ENCODE data around the gene CCDC146.
"Not testable (repeated sequence)": the region's sequence is repeated elsewhere in the genome, so short reads cannot be mapped to it uniquely, and the experiment has no call there.

The CCDC146 gene

DNA sequence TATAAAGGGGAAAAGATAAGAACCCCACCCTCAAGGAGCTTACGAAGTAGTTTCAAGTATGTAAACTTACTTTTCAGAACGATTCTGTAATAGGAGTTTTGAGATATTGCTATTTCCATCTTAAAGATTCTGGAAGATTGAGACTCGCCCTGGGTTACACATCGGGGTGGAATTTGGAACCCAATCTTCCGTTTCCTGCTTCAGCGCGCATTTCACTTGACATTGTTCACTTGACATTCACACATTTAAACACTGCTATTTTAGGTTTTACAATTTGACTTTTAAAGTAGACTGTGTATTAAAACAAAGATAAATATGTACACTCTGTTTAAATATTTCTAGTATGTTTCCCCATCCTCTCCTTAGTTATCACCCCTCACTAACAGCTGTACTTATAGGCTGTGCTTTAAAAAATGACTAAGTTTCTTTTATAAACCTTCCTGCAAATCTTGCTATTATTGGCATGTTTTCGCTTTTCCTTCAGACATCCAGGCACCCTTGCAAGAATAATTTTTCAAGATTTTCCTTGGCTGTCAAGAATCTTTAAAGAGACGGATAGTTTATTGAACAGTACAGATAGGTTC, 55.0 kb downstream of the CCDC146 start:
- not testable (repeated sequence) for H3K4me3 ChIP-seq (ENCODE audit: low read depth in 1 of 2, low read length in 2 of 2); H3K27ac ChIP-seq (ENCODE audit: low read depth, low read length); H3K9me3 ChIP-seq (ENCODE audit: control insufficient read depth in 1 of 2, low read length in 2 of 2); H3K36me3 ChIP-seq (ENCODE audit: control insufficient read depth in 1 of 2, insufficient read depth in 2 of 2, low read length in 2 of 2); H3K9ac ChIP-seq (ENCODE audit: low read depth in 1 of 2, low read length in 2 of 2); H3K27me3 ChIP-seq (ENCODE audit: control insufficient read depth in 1 of 2, insufficient read depth in 2 of 2, low read length in 2 of 2)
- peaks cover 3 to 14% of the 10 kb centered on the region in 2 donors for H3K4me1 ChIP-seq (ENCODE audit: control insufficient read depth in 1 of 2, insufficient read depth in 2 of 2, low read length in 2 of 2)

DNA sequence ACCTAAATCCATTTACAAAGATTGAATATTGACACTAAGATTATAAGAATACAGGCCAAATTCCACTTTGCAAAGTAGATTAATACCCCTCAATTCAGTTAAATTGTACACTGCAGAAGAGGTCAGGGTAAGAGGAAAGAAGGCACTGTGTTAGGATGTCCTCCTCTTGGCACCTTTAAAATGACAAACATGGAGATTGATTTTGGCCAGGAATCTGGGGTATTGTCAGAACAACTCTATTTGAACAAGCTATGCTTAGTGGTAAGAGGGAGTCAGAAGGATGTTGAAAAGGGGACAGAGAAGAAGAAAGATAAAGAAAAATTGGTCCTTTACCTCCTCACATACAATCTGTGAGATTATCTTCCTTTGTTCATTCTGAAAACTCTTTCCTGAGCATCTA, 55.6 kb downstream of the CCDC146 start:
- H3K4me3 ChIP-seq (ENCODE audit: low read depth in 1 of 2, low read length in 2 of 2); H3K9ac ChIP-seq (ENCODE audit: low read depth in 1 of 2, low read length in 2 of 2); H3K27me3 ChIP-seq (ENCODE audit: control insufficient read depth in 1 of 2, insufficient read depth in 2 of 2, low read length in 2 of 2); H3K9me3 ChIP-seq (ENCODE audit: control insufficient read depth in 1 of 2, low read length in 2 of 2); H3K36me3 ChIP-seq (ENCODE audit: control insufficient read depth in 1 of 2, insufficient read depth in 2 of 2, low read length in 2 of 2); H3K27ac ChIP-seq (ENCODE audit: low read depth, low read length): not testable (repeated sequence)
- H3K4me1 ChIP-seq (ENCODE audit: control insufficient read depth in 1 of 2, insufficient read depth in 2 of 2, low read length in 2 of 2), result peaks cover 3 to 15% of the 10 kb centered on the region in 2 donors

DNA sequence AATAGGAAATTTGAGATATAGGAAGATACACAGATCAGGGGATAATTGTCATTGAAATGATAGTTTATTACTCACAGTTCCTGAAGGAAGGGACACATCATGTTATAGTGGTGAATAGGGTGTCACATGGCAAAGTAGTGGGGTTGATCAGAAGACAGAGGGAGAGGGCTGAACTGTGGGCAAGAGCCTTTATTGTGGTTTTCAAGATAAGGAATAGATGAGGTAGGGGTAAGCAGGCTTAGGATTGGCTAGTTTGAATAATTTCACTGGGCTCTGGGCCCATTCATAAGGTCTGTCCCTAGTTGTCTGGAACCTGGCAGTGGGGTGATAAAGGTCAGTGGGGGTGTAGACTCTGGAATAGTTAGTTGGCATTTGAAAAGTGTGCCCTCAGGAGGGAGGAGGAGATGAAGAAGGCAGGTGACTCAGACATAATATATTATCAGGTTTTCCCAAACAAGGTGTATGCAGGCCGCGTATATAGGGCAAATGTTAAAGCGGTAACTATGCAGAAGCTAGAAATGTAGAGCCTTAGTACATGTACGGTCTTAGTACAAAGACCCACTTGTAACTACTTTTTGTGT, 58.7 kb downstream of the CCDC146 start:
- no peak overlapping the region for H3K9ac ChIP-seq (ENCODE audit: low read depth in 1 of 2, low read length in 2 of 2)
- H3K4me1 ChIP-seq (ENCODE audit: control insufficient read depth in 1 of 2, insufficient read depth in 2 of 2, low read length in 2 of 2), result peaks cover 3 to 20% of the 10 kb centered on the region in 2 donors
- no peaks in the 10 kb centered on the region for H3K27me3 ChIP-seq (ENCODE audit: control insufficient read depth in 1 of 2, insufficient read depth in 2 of 2, low read length in 2 of 2)
- H3K36me3 ChIP-seq (ENCODE audit: control insufficient read depth in 1 of 2, insufficient read depth in 2 of 2, low read length in 2 of 2), result no peaks in the 10 kb centered on the region
- H3K9me3 ChIP-seq (ENCODE audit: control insufficient read depth in 1 of 2, low read length in 2 of 2), result no peaks in the 10 kb centered on the region
- no peak overlapping the region for H3K4me3 ChIP-seq (ENCODE audit: low read depth in 1 of 2, low read length in 2 of 2)
- H3K27ac ChIP-seq (ENCODE audit: low read depth, low read length), result no peak overlapping the region

DNA sequence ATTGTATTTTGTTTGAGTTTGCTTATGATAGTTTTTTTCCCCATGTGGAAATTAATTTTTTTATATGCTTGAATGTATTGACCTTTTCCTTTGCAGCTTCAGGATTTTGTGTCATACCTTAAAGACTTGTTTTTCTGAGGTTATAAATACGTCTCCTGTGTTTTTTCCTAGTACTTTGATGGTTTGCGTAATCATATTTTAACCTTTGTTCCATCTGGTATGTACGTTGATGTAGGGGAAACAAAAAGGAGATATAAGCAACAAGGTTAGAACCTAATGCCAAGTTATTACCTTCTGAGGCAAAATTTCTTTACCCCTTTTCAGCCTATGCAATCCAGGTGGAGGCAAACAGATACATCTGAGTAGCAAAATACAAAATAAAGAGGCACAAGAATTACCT, 59.3 kb downstream of the CCDC146 start:
- no peak overlapping the region for H3K9ac ChIP-seq (ENCODE audit: low read depth in 1 of 2, low read length in 2 of 2)
- H3K27me3 ChIP-seq (ENCODE audit: control insufficient read depth in 1 of 2, insufficient read depth in 2 of 2, low read length in 2 of 2), result no peaks in the 10 kb centered on the region
- no peak overlapping the region for H3K4me3 ChIP-seq (ENCODE audit: low read depth in 1 of 2, low read length in 2 of 2)
- H3K9me3 ChIP-seq (ENCODE audit: control insufficient read depth in 1 of 2, low read length in 2 of 2), result no peaks in the 10 kb centered on the region
- peaks cover 3 to 20% of the 10 kb centered on the region in 2 donors for H3K4me1 ChIP-seq (ENCODE audit: control insufficient read depth in 1 of 2, insufficient read depth in 2 of 2, low read length in 2 of 2)
- no peaks in the 10 kb centered on the region for H3K36me3 ChIP-seq (ENCODE audit: control insufficient read depth in 1 of 2, insufficient read depth in 2 of 2, low read length in 2 of 2)
- no peak overlapping the region for H3K27ac ChIP-seq (ENCODE audit: low read depth, low read length)

DNA sequence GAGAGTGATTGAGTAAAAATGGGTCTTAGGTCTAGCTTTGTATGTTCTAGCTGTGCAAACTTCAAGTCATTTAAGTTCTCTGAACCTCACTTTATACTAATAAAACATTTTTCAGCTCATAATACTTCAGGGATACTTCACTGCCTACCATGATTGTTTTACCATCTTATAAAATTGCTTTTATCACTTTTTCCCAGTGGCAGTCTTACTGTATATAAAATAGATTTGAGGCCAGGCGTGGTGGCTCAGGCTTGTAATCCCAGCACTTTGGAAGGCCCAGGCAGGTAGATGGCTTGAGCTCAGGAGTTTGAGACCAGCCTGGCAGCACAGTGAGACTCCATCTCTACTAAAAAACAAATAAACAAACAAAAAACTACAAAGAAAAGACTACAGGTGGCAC, 59.8 kb downstream of the CCDC146 start:
- H3K27ac ChIP-seq (ENCODE audit: low read depth, low read length), result no peak overlapping the region

DNA sequence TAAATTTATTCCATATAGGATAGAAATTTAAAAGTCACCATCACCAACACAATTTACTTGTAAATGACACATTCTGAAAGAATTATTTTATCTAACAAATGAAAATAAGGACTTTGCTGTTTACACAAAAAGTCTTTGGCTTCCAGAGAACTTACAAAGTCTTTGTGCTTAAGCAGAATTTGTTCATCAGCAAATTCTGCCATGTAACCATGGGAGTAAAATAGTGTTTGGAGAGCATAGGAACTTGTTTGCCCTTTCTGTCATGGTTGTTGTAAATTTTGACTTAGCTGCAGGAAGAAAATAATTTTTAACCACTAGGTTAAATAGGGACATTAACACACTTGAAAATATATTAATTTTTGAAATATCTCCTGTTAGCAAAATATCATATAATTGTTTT, 62.0 kb downstream of the CCDC146 start:
- H3K4me1 ChIP-seq (ENCODE audit: control insufficient read depth in 1 of 2, insufficient read depth in 2 of 2, low read length in 2 of 2), result peaks cover 3 to 20% of the 10 kb centered on the region in 2 donors
- no peaks in the 10 kb centered on the region for H3K27me3 ChIP-seq (ENCODE audit: control insufficient read depth in 1 of 2, insufficient read depth in 2 of 2, low read length in 2 of 2)
- no peaks in the 10 kb centered on the region for H3K36me3 ChIP-seq (ENCODE audit: control insufficient read depth in 1 of 2, insufficient read depth in 2 of 2, low read length in 2 of 2)
- no peak overlapping the region for H3K4me3 ChIP-seq (ENCODE audit: low read depth in 1 of 2, low read length in 2 of 2)
- no peak overlapping the region for H3K9ac ChIP-seq (ENCODE audit: low read depth in 1 of 2, low read length in 2 of 2)
- H3K27ac ChIP-seq (ENCODE audit: low read depth, low read length), result no peak overlapping the region
- no peaks in the 10 kb centered on the region for H3K9me3 ChIP-seq (ENCODE audit: control insufficient read depth in 1 of 2, low read length in 2 of 2)

More for the DNA sequence above, 59.8 kb downstream of the CCDC146 start:
- no peaks in the 10 kb centered on the region for H3K9me3 ChIP-seq (ENCODE audit: control insufficient read depth in 1 of 2, low read length in 2 of 2)
- no peak overlapping the region for H3K4me3 ChIP-seq (ENCODE audit: low read depth in 1 of 2, low read length in 2 of 2)
- no peaks in the 10 kb centered on the region for H3K27me3 ChIP-seq (ENCODE audit: control insufficient read depth in 1 of 2, insufficient read depth in 2 of 2, low read length in 2 of 2)
- H3K36me3 ChIP-seq (ENCODE audit: control insufficient read depth in 1 of 2, insufficient read depth in 2 of 2, low read length in 2 of 2), result no peaks in the 10 kb centered on the region
- no peak overlapping the region for H3K9ac ChIP-seq (ENCODE audit: low read depth in 1 of 2, low read length in 2 of 2)
- peaks cover 3 to 20% of the 10 kb centered on the region in 2 donors for H3K4me1 ChIP-seq (ENCODE audit: control insufficient read depth in 1 of 2, insufficient read depth in 2 of 2, low read length in 2 of 2)

DNA sequence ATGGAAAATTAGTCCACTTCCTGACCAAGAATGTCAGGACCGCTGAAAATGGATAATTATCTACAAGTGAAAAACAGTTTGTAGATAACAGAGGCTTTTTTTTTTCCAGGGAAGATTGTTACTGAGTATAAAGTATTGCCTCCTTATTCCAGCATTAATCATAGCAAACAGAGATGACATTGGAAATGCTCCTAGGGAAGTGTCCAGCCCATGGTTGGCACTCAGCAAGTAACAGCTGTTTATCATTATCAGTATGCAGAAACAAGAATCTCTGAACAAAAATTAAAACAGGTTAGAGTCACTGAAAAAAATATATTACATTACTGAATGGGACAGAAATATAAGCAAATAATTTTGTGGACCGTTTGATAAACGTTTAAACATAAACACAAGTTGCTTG, 62.6 kb downstream of the CCDC146 start:
- H3K4me1 ChIP-seq (ENCODE audit: control insufficient read depth in 1 of 2, insufficient read depth in 2 of 2, low read length in 2 of 2), result peaks cover 3 to 20% of the 10 kb centered on the region in 2 donors
- H3K36me3 ChIP-seq (ENCODE audit: control insufficient read depth in 1 of 2, insufficient read depth in 2 of 2, low read length in 2 of 2), result no peaks in the 10 kb centered on the region
- H3K9me3 ChIP-seq (ENCODE audit: control insufficient read depth in 1 of 2, low read length in 2 of 2), result no peaks in the 10 kb centered on the region
- H3K27ac ChIP-seq (ENCODE audit: low read depth, low read length), result no peak overlapping the region
- H3K4me3 ChIP-seq (ENCODE audit: low read depth in 1 of 2, low read length in 2 of 2), result no peak overlapping the region
- no peak overlapping the region for H3K9ac ChIP-seq (ENCODE audit: low read depth in 1 of 2, low read length in 2 of 2)
- H3K27me3 ChIP-seq (ENCODE audit: control insufficient read depth in 1 of 2, insufficient read depth in 2 of 2, low read length in 2 of 2), result no peaks in the 10 kb centered on the region

DNA sequence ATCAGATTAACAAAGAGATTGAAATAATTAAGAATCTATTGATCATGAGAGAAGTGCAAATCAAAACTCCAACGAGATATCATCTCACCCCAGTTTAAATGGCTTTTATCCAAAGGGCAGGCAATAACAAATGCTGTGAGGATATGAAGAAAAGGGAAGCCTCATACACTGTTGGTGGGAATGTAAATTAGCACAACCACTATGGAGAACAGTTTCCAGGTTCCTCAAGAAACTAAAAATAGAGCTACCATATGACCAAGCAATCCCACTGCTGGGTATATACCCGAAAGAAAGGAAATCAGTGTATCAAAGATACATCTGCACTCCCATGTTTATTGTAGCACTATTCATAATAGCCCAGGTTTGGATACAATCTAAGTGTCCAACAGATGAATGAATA, 63.5 kb downstream of the CCDC146 start:
- Histone ChIP-seq H3K27me3 (ENCODE audit: control insufficient read depth in 1 of 2, insufficient read depth in 2 of 2, low read length in 2 of 2) (no peaks in the 10 kb centered on the region), H3K36me3 (ENCODE audit: control insufficient read depth in 1 of 2, insufficient read depth in 2 of 2, low read length in 2 of 2) (no peaks in the 10 kb centered on the region), H3K4me1 (ENCODE audit: control insufficient read depth in 1 of 2, insufficient read depth in 2 of 2, low read length in 2 of 2) (peaks cover 3 to 19% of the 10 kb centered on the region in 2 donors), H3K9ac (ENCODE audit: low read depth in 1 of 2, low read length in 2 of 2) (no peak overlapping the region), H3K27ac (ENCODE audit: low read depth, low read length) (no peak overlapping the region), H3K4me3 (ENCODE audit: low read depth in 1 of 2, low read length in 2 of 2) (no peak overlapping the region), H3K9me3 (ENCODE audit: control insufficient read depth in 1 of 2, low read length in 2 of 2) (no peaks in the 10 kb centered on the region)

DNA sequence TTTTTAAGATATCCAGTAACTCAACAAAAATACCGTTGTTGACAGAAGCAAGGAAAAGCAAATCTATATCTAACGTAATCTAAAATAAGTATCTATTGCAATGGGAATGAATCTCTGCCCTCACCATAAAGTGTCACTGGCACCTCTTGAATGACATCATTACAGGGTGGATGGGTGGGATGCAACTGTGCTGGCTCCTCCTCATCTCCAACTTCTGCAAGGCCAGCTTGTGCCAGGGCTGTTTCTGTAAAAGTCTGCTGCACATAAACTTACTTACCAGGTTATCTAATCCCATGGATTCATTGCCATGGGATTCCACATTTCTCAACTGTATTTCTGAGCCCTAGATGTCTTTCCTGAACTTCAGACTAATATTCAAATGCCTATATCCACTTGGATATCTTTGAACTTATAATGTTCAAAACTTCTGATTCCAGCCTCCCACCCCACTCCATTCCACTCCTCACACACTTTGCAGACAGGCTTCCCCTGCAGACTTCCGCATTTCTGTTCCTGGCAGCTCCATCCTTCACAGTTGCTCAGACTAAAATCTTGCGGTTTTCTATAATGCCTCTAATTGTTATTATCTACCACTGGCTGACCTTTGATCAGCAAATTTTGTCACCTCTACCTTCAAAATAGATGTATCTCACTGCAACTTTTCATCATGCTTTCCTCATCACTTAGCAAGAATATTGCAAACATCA, 66.5 kb downstream of the CCDC146 start:
- H3K9ac ChIP-seq (ENCODE audit: low read depth in 1 of 2, low read length in 2 of 2), result no peak overlapping the region
- peaks cover 0 to 5% of the 10 kb centered on the region in 2 donors for H3K4me1 ChIP-seq (ENCODE audit: control insufficient read depth in 1 of 2, insufficient read depth in 2 of 2, low read length in 2 of 2)
- no peak overlapping the region for H3K4me3 ChIP-seq (ENCODE audit: low read depth in 1 of 2, low read length in 2 of 2)
- H3K27ac ChIP-seq (ENCODE audit: low read depth, low read length), result no peak overlapping the region
- no peaks in the 10 kb centered on the region for H3K36me3 ChIP-seq (ENCODE audit: control insufficient read depth in 1 of 2, insufficient read depth in 2 of 2, low read length in 2 of 2)
- no peaks in the 10 kb centered on the region for H3K9me3 ChIP-seq (ENCODE audit: control insufficient read depth in 1 of 2, low read length in 2 of 2)
- no peaks in the 10 kb centered on the region for H3K27me3 ChIP-seq (ENCODE audit: control insufficient read depth in 1 of 2, insufficient read depth in 2 of 2, low read length in 2 of 2)

DNA sequence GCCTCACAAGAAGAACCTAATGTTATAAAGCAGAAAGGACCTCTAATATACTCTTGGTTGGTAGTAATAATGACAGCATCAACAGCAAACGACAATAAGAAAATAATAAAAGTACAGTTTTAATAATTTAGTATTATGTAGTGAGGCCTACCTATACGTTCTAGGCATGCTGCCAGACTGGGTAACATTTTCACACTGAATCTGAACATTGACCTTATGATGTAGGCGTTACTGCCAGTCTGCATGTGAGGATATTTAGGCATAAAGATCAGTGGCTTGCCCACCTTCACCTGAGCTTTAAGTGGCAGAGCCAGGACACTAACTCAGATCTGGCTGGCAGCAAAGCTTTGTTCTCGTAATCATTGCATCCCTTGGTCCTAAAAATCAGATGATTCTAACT, 74.7 kb downstream of the CCDC146 start:
- H3K9ac ChIP-seq (ENCODE audit: low read depth in 1 of 2, low read length in 2 of 2), result peak overlapping the region in 1 of 2 donors; percentile 76

More for the DNA sequence above, 74.7 kb downstream of the CCDC146 start:
- Histone ChIP-seq H3K27me3 (ENCODE audit: control insufficient read depth in 1 of 2, insufficient read depth in 2 of 2, low read length in 2 of 2) (no peaks in the 10 kb centered on the region), H3K27ac (ENCODE audit: low read depth, low read length) (peak overlapping the region; percentile 26), H3K4me1 (ENCODE audit: control insufficient read depth in 1 of 2, insufficient read depth in 2 of 2, low read length in 2 of 2) (peaks cover 23 to 31% of the 10 kb centered on the region in 2 donors), H3K9me3 (ENCODE audit: control insufficient read depth in 1 of 2, low read length in 2 of 2) (no peaks in the 10 kb centered on the region), H3K4me3 (ENCODE audit: low read depth in 1 of 2, low read length in 2 of 2) (peak overlapping the region; percentile 40 to 78), H3K36me3 (ENCODE audit: control insufficient read depth in 1 of 2, insufficient read depth in 2 of 2, low read length in 2 of 2) (no peaks in the 10 kb centered on the region)

All from duodenal mucosa (tissue), 2 donors.